ENCODE results near the gene ARAP1. TPM values are rescaled to one million over a fixed set of nuclear protein-coding genes. Genes with fewer than 3 reads are reported as not detected.

Gene ARAP1
- total RNA-seq, 6 experiments from 2014 or later = 32.9 to 76.7 (median 41.2) TPM

- H3K27me3 ChIP-seq = no peaks in the 10 kb centered on the region
- intact Hi-C loops (cut with DNase I) = loop anchor here in 1 of 2 donors (10.0 kb wide), 1 partner anchor 46 kb away; no protein-coding TSS in a partner anchor
- H3K4me3 ChIP-seq = no peak overlapping the region
- TF ChIP-seq, protein P1, sequence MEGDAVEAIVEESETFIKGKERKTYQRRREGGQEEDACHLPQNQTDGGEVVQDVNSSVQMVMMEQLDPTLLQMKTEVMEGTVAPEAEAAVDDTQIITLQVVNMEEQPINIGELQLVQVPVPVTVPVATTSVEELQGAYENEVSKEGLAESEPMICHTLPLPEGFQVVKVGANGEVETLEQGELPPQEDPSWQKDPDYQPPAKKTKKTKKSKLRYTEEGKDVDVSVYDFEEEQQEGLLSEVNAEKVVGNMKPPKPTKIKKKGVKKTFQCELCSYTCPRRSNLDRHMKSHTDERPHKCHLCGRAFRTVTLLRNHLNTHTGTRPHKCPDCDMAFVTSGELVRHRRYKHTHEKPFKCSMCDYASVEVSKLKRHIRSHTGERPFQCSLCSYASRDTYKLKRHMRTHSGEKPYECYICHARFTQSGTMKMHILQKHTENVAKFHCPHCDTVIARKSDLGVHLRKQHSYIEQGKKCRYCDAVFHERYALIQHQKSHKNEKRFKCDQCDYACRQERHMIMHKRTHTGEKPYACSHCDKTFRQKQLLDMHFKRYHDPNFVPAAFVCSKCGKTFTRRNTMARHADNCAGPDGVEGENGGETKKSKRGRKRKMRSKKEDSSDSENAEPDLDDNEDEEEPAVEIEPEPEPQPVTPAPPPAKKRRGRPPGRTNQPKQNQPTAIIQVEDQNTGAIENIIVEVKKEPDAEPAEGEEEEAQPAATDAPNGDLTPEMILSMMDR (IDR thresholded peaks at IDR 0.05) = no peak
- TF ChIP-seq POLR2A (IDR thresholded peaks at IDR 0.05) = no peak
- no peak for ATAC-seq
- peaks cover 0 to 10% (median 2%) of the 10 kb centered on the region in 4 donors for H3K36me3 ChIP-seq
- WGBS (ENCODE audit: insufficient coverage, low coverage, low lambda C conversion rate, missing lambda C conversion rate) = 73% methylated on average over 3 of the region's 3 CpGs
- peaks cover 0 to 81% (median 34%) of the 10 kb centered on the region in 4 donors for H3K4me1 ChIP-seq
- no peak for DNase-seq
- H3K27ac ChIP-seq = no peak overlapping the region
- H3K9me3 ChIP-seq = no peaks in the 10 kb centered on the region
Observed at GRCh38 chr11:72770799-72771198, 18.6 kb upstream of the ARAP1 start.

GRCh38 chr11:72769680-72770079 is 17.5 kb upstream of the ARAP1 start:
- no peak for DNase-seq
- no peaks in the 10 kb centered on the region for H3K9me3 ChIP-seq
- H3K36me3 ChIP-seq = peaks cover 0 to 12% (median 2%) of the 10 kb centered on the region in 4 donors
- H3K4me1 ChIP-seq = peaks cover 0 to 79% (median 31%) of the 10 kb centered on the region in 4 donors
- WGBS (ENCODE audit: insufficient coverage, low coverage, low lambda C conversion rate, missing lambda C conversion rate) = 47% methylated on average over 4 of the region's 4 CpGs
- no peaks in the 10 kb centered on the region for H3K27me3 ChIP-seq
- no peak overlapping the region for H3K27ac ChIP-seq
- peak in 1 of 4 donors; percentile 16 for ATAC-seq
- no peak overlapping the region for H3K4me3 ChIP-seq
- TF ChIP-seq, protein P1 (IDR thresholded peaks at IDR 0.05) = no peak
- no peak for TF ChIP-seq POLR2A (IDR thresholded peaks at IDR 0.05)
- intact Hi-C loops (cut with DNase I) = loop anchor here in 1 of 2 donors (10.0 kb wide), 1 partner anchor 45 kb away; no protein-coding TSS in a partner anchor

DNA sequence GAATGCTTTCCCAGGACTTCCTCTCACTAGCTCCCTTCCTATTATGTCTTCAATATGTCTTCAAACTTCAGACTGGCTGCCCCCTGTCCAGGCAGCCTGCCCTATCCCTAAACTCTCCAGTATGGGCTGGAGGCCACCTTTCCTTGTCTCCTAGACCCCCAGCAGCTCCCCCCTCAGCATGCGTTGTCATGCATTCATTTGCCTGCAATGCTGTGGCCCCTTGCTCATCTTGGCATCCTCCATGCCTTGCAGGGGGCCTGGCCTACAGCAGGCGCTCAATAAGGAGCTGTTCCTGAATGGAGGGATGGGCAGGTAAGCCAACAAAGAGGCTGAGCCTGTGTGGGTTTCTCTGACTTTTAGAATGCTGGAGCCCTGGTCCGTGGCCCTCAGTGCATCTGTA is 16.4 kb upstream of the ARAP1 start:
- no peak overlapping the region for H3K27ac ChIP-seq
- peaks cover 0 to 20% (median 2%) of the 10 kb centered on the region in 4 donors for H3K36me3 ChIP-seq
- peaks cover 0 to 79% (median 26%) of the 10 kb centered on the region in 4 donors for H3K4me1 ChIP-seq
- WGBS (ENCODE audit: insufficient coverage, low coverage, low lambda C conversion rate, missing lambda C conversion rate) = 77% methylated on average over 3 of the region's 3 CpGs
- H3K4me3 ChIP-seq = no peak overlapping the region
- no peak for ATAC-seq
- TF ChIP-seq POLR2A (IDR thresholded peaks at IDR 0.05) = no peak
- TF ChIP-seq, protein P1 (IDR thresholded peaks at IDR 0.05) = no peak
- H3K9me3 ChIP-seq = no peaks in the 10 kb centered on the region
- no peaks in the 10 kb centered on the region for H3K27me3 ChIP-seq
- intact Hi-C loops (cut with DNase I) = no loop called here
- no peak for DNase-seq

DNA sequence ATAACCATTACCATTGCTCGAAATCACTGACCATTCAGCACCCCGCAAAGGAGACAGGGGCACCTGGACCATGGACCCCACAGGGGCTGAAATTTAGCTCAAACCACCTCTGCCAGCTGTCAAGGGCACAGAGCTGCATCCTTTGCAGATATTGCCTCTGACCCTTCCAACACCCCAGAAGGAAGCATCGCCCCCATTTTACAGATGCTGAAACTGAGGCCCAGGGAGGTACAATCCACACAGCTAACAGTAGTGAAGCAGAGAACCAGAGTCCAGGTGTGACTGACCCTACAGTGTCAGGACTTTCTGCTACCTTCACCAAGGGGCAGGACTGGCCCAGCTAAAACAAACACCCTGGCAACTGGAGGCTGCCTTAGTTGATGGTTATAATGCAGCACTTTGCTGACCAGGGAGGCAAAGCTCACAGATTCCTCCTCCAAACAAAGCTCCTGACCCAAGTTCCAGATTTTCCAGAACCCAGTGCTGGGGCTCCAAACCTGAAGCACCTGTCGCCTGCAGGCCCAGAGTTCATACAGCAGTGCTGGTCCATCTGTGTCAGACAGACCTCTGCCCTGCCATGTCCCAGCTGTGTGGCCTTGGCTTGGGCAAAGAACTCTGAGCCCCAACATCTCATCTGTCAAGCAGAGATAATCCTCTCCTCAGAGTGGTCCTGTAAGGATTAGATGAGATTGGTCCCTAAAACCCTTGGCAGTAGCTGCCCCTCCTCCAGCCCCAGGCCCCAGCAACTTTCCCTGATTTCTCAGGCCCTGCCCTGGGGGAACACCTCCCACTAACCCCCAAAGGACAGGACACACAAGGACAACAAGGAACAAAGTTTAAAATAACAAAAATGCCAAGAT is 15.2 kb upstream of the ARAP1 start:
- DNase-seq = no peak
- peaks cover 0 to 74% (median 25%) of the 10 kb centered on the region in 4 donors for H3K4me1 ChIP-seq
- 80% methylated on average over 1 of the region's 4 CpGs for WGBS (ENCODE audit: insufficient coverage, low coverage, low lambda C conversion rate, missing lambda C conversion rate)
- H3K27ac ChIP-seq = peak overlapping the region in 1 of 3 donors; percentile 49
- H3K4me3 ChIP-seq = no peak overlapping the region
- peak; percentile 25 to 43 (median 34) for ATAC-seq
- TF ChIP-seq, protein P1 (IDR thresholded peaks at IDR 0.05) = no peak
- TF ChIP-seq POLR2A (IDR thresholded peaks at IDR 0.05) = no peak
- no peaks in the 10 kb centered on the region for H3K27me3 ChIP-seq
- intact Hi-C loops (cut with DNase I) = no loop called here
- H3K36me3 ChIP-seq = peaks cover 0 to 15% (median 2%) of the 10 kb centered on the region in 4 donors
- no peaks in the 10 kb centered on the region for H3K9me3 ChIP-seq
